Iris pigment epithelial cell (primary cell): ENCODE measurements around the gene JUND.

ENCODE experiments used
- DNase-seq: peaks from one replicate; pipeline ENCODE4 v3.0.0-alpha.2; 2011; ENCODE audit warnings: low read depth

The JUND gene

GRCh38 chr19:18233224-18233825 is 48.1 kb downstream of the JUND start:
- DNase-seq, result no peak

GRCh38 chr19:18232540-18233223 is 48.7 kb downstream of the JUND start:
- no peak for DNase-seq

GRCh38 chr19:18231775-18232174 is 49.6 kb downstream of the JUND start:
- no peak for DNase-seq

- no peak for DNase-seq
Measured at GRCh38 chr19:18230941-18231734, 50.3 kb downstream of the JUND start.

DNA sequence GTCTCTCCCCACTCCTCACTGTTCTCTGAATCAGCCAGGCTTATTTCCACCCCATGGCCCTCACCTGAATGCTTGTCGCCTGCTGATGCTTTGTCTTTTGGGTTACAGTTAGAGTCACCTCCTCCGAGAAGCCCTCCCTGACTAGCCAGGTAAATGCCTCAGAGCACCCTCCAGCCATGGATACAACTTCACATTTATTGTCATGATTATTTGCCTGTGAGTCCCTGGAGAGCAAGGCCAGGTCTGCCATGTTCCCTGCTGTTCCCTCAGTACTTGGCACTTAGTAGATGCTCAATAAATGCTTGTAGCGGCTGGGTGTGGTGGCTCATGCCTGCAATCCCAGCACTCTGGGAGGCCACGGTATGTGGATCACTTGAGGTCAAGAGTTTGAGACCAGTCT is 51.5 kb downstream of the JUND start:
- no peak for DNase-seq
